ENCODE measurements around the gene VPS13A. TPM values are rescaled to one million over a fixed set of nuclear protein-coding genes. Genes with fewer than 3 reads are reported as not detected.

Gene VPS13A
- total RNA-seq, 1 experiment from 2014 or later: 52.8 TPM

- BruUV-seq (replicated peaks): TSS peak; percentile 10
These were observed 247.7 kb downstream of the VPS13A start for GRCh38 chr9:77424993-77425392.

More at GRCh38 chr9:77424993-77425392, 247.7 kb downstream of the VPS13A start:
- POLR2A ChIA-PET: no interaction called here
- RAD21 ChIA-PET (ENCODE audit: low non-redundant PET in 1 of 2, low total read pairs in 2 of 2, uncharacterized antibody in 2 of 2, unreplicated experiment in 2 of 2): no interaction called here
- Histone ChIP-seq H3K9me2 (ENCODE audit: insufficient read depth) (no peaks in the 10 kb centered on the region), H3K4me2 (ENCODE audit: low read length) (no peak overlapping the region), H3K27ac (ENCODE audit: low read depth, low read length) (no peak overlapping the region), H3K79me2 (ENCODE audit: insufficient read depth, low read length) (no peaks in the 10 kb centered on the region), H3K9me3 (ENCODE audit: control insufficient read depth in 1 of 2, insufficient read depth in 1 of 2, low read depth in 1 of 2, low read length in 2 of 2) (no peaks in the 10 kb centered on the region), H3K9ac (ENCODE audit: low read length) (no peak overlapping the region), H4K20me1 (ENCODE audit: insufficient read depth) (no peaks in the 10 kb centered on the region), H2AFZ (ENCODE audit: low read depth, low read length, poor library complexity, severe bottlenecking) (no peak overlapping the region), H3K36me3 (ENCODE audit: control insufficient read depth in 1 of 2, insufficient read depth in 2 of 2, low read length in 2 of 2) (no peaks in the 10 kb centered on the region), H3K4me1 (ENCODE audit: control insufficient read depth in 1 of 2, insufficient read depth in 2 of 2, low read length in 2 of 2) (no peaks in the 10 kb centered on the region), H3K4me3 (replicated peaks in 1 of 2; ENCODE audit: low read depth in 1 of 2, low read length in 2 of 2) (no peak overlapping the region), H3K27me3 (ENCODE audit: insufficient read depth, low read length) (no peaks in the 10 kb centered on the region)
- TF ChIP-seq TCF7L2 (IDR thresholded peaks at IDR 0.05; ENCODE audit: borderline replicate concordance, extremely low read depth, insufficient read depth, insufficient read length) (no peak), CBX3 (IDR thresholded peaks at IDR 0.05; ENCODE audit: low read depth) (no peak), ZBTB33 (IDR thresholded peaks at IDR 0.05; ENCODE audit: extremely low read depth, insufficient replicate concordance, low read length) (no peak), CTCF (IDR thresholded peaks at IDR 0.05 in 2 of 3, conservative IDR thresholded peaks at IDR 0.05 in 1 of 3; ENCODE audit: borderline replicate concordance in 1 of 3, insufficient read depth in 1 of 3, low read depth in 2 of 3, low read length in 2 of 3) (no peak), SIN3A (IDR thresholded peaks at IDR 0.05; ENCODE audit: low read depth) (no peak), YY1 (IDR thresholded peaks at IDR 0.05; ENCODE audit: extremely low read depth, insufficient replicate concordance, low read depth, low read length) (no peak), ZFX (IDR thresholded peaks at IDR 0.05) (no peak), POLR2AphosphoS5 (IDR thresholded peaks at IDR 0.05; ENCODE audit: low read depth, low read length) (no peak), ELF1 (IDR thresholded peaks at IDR 0.05; ENCODE audit: borderline replicate concordance, low read depth) (no peak), EGR1 (IDR thresholded peaks at IDR 0.05; ENCODE audit: low read depth) (no peak), REST (IDR thresholded peaks at IDR 0.05; ENCODE audit: low read depth) (no peak), JUND (IDR thresholded peaks at IDR 0.05) (no peak), CEBPB (IDR thresholded peaks at IDR 0.05; ENCODE audit: low read depth) (no peak), EZH2 (IDR thresholded peaks at IDR 0.05) (no peak), SP1 (IDR thresholded peaks at IDR 0.05; ENCODE audit: low read depth) (no peak), EZH2phosphoT487 (IDR thresholded peaks at IDR 0.05; ENCODE audit: borderline replicate concordance) (no peak)
- ATAC-seq (no peak), DNase-seq (ENCODE audit: low read depth, low spot score) (no peak)
- intact Hi-C loops (cut with micrococcal nuclease): no loop called here
- CTCF ChIA-PET: no interaction called here

Data from HCT116 (cell line).